NOMO-1 treated with DMSO at 0.1 percent for 48 hours (cell line): ENCODE data around the gene BAX.
A peak's percentile ranks its signal among the peaks of the same experiment; 100 is the strongest.
"Not testable (repeated sequence)": the region's sequence is repeated elsewhere in the genome, so short reads cannot be mapped to it uniquely, and the experiment has no call there.

Experiments used
- DNase-seq: peaks from one replicate; lab custom pipeline; 2025; ENCODE audit not compliant: unreplicated experiment; lab: John Stamatoyannopoulos, UW

BAX gene

DNA sequence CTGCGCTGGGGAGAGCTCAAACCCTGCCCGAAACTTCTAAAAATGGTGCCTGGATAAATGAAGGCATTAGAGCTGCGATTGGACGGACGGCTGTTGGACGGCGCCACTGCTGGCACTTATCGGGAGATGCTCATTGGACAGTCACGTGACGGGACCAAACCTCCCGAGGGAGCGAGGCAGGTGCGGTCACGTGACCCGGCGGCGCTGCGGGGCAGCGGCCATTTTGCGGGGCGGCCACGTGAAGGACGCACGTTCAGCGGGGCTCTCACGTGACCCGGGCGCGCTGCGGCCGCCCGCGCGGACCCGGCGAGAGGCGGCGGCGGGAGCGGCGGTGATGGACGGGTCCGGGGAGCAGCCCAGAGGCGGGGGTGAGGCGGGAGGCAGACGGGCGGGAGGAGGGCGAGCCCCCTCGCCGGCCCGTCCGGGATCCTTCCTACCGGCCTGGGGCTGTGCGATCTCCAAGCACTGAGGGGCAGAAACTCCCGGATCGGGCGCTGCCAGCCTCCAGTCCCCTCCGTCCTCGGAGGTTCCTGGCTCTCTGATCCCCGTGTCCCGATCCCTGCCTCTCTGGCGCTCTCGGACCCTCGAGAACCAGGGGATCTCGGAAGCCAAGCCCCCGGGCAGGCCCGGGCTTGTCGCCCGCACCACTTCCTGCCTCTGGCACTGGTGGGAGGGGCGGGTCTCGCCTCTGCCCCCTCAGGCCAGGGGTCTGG lies at the start of gene BAX:
BAX (plus strand) TSS at position 281 of the 713 bp plus-strand sequence; CDS start at position 335, 54 bp downstream.
- peak; percentile 93 for DNase-seq

DNA sequence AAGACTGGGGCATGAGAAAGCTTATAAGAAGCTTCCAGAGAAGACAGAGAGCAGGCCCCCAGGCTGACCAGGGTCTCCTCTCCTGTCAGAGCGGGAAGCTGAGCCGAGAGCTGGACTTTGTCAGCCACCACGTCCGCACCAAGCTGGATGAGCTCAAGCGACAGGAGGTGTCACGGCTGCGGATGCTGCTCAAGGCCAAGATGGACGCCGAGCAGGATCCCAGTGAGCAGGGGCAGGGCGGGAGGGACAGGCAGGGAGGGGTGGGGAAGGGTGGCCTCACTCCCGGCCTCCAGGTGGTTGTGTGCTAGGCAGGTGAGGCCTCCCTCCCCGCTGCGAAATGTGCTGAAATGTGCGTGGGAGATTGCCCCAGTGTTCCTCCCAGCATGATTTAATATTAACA lies 49.0 kb upstream of the BAX start:
- DNase-seq = no peak

DNA sequence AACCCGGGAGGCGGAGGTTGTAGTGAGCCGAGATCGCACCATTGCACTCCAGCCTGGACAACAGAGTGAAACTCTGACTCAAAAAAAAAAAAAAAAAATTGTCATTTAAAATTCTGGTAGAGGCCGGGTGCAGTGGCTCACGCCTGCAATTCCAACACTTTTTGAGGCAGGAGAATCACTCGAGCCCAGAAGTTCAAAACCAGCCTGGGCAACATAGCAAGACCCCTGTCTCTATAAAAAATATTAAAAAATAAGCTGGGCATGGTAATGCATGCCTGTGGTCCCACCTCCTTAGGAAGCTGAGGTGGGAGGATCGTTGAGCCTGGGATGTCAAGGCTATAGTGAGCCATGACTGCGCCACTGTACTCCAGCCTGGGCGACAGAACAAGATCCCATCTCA lies 48.4 kb upstream of the BAX start:
- DNase-seq = no peak

DNA sequence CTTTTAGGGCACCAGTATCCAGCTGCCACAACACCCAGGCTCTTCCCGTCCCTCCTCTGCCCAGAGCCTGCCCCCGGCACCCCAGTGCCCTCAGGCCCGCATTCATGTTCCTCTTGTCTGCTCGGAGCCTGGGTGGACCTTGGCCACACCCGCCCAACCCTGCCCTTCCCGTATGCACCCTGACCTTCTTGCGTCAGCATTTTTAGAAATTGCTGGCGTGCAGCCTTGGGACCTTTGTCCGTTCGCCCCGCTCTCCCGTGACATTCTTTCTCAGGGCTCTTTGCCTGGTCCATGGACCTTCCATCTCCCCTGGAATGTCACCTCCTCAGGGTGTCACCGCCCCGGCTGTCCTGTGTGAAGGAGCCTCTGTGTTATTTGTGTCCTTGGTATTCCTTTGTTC lies 47.0 kb upstream of the BAX start:
- no peak for DNase-seq

DNA sequence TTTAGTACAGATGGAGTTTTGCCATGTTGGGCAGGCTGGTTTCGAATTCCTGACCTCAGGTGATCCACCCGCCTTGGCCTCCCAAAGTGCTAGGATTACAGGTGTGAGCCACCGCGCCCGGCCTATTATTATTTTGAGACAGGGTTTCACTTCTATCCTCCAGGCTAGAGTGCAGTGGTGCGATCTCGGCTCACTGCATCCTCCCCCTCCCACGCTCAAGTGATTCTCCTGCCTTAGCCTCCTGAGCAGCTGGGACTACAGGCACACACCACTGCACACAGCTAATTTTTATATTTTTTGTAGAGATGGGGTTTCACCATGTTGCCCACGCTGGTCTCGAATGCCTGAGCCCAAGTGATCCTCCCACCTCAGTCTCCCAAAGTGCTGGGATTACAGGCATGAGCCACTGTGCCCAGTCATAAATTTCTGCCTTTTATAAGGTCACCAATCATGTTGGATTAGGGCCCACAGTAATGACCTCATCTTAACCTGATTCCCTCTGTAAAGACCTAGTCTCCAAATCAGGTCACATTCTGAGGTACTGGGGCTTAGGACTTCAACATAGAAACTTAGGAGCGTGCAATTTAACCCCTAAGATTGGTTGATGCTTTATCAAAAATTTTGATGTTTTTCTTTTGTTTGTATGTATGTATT lies 45.1 kb upstream of the BAX start:
- not testable (repeated sequence) for DNase-seq

DNA sequence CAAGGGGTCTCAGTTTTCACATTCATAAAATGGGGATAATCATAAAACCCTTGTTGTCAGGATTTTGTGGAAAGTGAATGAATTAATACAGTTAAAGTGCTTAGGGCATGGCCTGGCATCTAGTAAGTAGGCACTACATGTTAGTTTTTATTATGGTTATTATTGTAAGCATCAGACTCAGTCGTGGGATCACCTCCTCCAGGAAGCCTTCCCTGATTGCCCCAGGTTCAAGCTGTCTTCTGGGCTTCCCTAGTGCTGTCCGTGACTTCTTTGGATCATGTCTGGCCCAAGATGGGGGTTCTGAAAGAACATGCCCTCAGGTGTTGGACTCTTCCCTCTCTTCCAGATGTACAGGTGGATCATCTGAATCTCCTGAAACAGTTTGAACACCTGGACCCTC lies 43.9 kb upstream of the BAX start:
- DNase-seq = no peak

DNA sequence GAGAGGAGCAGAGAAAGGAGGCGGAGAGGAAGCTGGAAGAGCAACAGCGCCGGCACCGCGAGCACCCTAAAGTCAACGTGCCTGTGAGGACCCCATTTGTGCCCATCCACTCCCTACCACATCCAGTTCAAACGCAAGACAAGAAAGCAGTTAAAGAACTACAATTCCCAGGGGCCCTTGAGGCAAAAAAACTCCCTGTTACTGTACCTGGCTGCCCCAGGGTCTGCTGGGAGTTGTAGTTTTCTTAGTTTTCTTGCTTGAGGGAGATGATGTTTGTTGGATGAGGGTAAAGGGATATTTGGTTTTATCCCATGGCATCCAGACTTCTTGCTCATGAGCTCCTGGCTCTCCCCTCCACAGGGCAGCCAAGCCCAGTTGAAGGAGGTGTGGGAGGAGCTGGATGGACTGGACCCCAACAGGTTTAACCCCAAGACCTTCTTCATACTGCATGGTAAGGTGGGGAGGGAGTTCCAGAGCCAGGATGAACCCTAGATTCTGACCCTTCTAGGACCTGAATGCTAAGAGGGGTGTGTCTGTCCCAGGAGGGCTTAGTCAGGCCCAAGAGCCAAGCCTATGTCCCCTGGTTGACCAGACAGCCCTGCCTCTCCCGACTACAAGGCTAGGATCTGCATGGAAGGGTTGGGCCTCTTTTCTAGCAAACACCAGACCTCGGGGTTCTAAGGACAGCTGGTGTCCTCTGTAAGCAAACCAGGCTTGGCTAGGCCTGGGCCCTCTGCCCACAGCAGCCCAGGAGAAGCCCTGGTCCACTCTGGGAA lies 41.4 kb upstream of the BAX start:
- DNase-seq = no peak

DNA sequence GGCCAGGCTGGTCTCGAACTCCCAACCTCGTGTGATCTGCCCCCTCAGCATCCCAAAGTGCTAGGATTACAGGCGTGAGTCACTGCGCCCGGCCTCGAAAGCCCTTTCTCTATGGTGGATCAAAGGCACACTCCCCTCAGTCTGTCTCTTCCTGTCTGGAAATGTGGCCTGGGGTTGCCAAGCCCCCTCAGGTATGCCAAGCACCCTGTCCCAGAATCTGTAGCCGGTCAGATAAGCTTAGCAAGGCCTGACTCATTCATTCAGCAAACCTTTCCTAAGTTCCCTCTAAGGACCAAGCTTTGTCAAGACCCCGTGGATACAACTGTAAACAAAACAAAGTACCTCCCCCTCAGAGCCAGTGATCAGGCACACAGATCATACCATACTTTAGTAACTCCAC lies 40.5 kb upstream of the BAX start:
- DNase-seq = no peak

DNA sequence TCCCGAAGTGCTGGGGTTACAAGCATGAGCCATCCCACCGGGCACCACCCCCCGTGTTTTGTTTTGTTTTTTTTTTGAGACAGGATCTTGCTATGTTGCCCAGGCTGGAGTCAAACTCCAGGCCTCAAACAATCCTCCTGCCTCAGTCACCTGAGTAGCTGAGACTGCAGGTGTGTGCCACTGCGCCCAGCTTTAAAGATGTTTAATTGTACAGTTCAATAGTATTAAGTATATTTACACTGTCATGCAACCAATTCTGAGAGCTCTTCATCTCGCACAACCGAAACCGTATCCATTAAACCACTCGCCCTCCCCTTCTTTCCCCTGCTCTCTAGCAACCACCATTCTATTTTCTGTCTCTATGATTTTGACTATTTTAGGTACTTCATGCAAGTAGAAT lies 38.9 kb upstream of the BAX start:
- no peak for DNase-seq

DNA sequence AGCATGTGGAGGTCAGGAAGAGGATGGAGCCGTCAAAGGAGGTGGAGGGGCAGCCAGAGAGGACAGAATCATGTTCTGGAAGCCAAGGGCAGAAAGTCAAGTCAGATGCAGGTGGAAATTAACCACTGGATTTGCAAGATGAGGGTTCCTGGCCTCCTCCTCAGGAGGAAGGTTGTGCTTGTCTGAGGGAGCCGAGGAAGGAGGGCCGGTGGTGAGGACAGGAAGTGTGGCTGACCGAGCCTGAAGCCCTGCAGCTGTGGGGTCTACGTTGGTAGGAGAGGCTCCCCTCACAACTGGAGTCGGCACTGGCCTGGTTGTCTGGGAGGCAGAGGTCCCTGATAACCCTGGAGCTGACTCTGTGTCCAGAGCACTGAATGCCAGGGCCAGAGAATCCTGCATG lies 36.6 kb upstream of the BAX start:
- DNase-seq = no peak

DNA sequence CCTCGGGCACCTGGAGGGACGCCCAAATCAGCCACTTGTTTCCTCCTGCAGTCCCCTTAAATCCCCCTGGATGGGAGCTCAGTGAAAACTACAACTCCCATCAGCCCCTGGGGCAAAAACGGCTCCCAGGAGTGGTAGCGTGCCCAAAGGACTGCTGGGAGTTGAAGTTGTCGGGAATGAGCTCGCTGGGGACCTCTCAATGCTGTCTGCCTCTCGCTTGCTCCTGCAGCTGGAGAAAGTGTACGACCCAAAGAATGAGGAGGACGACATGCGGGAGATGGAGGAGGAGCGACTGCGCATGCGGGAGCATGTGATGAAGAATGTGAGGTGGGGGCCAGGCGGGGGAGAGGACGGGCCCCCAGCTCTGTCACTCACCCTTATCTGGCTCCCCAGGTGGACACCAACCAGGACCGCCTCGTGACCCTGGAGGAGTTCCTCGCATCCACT lies 35.9 kb upstream of the BAX start:
- DNase-seq = peak; percentile 1

DNA sequence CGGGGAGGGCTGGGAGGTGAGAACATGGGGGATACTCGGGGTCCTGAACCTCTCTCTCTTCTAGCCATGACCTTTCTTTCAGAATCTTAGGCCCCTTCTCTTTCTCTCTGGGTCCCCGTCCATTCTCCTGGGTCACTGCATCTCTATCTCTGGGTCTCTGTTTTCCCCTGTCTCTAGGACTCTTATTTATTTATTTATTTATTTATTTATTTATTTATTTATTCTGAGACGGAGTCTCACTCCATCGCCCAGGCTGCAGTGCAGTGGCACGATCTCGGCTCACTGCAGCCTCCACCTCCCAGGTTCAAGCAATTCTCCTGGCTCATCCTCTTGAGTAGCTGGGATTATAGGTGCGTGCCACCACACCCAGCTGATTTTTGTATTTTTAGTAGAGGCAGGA lies 35.4 kb upstream of the BAX start:
- not testable (repeated sequence) for DNase-seq

DNA sequence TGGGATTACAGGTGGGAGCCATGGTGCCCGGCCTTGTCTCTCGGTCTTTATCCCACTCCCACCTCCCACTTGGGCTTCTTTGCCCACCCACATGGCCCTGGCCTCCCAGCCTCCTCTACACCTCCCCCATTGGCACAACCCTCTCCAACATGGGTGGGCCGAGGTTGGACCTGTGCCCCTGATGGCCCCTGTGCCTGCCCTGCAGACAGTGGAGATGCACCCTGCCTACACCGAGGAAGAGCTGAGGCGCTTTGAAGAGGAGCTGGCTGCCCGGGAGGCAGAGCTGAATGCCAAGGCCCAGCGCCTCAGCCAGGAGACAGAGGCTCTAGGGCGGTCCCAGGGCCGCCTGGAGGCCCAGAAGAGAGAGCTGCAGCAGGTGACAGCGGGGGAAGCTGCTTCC lies 33.7 kb upstream of the BAX start:
- DNase-seq = no peak

DNA sequence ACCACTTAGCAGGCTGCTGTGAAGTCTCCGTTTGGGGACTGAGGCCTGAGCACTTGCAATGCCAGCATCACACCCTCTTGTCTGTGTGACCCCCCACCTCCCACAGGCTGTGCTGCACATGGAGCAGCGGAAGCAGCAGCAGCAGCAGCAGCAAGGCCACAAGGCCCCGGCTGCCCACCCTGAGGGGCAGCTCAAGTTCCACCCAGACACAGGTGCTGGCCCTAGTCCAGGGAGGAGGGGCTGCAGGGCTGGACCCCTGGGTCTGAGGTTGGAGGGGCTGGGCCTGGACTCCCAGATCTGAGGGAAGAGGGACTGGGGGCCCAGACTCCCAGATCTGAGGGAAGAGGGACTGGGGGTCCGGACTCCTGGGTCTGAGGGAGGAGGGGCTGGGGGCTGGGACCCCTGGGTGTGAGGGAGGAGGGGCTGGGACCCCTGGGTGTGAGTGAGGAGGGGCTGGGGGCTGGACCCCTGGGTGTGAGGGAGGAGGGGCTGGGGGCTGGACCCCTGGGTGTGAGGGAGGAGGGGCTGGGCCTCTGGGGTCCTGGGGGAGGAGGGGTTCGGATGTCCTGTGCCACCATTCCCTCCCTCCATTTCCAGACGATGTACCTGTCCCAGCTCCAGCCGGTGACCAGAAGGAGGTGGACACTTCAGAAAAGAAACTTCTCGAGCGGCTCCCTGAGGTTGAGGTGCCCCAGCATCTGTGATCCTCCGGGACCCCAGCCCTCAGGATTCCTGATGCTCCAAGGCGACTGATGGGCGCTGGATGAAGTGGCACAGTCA lies 32.8 kb upstream of the BAX start:
- DNase-seq = no peak

DNA sequence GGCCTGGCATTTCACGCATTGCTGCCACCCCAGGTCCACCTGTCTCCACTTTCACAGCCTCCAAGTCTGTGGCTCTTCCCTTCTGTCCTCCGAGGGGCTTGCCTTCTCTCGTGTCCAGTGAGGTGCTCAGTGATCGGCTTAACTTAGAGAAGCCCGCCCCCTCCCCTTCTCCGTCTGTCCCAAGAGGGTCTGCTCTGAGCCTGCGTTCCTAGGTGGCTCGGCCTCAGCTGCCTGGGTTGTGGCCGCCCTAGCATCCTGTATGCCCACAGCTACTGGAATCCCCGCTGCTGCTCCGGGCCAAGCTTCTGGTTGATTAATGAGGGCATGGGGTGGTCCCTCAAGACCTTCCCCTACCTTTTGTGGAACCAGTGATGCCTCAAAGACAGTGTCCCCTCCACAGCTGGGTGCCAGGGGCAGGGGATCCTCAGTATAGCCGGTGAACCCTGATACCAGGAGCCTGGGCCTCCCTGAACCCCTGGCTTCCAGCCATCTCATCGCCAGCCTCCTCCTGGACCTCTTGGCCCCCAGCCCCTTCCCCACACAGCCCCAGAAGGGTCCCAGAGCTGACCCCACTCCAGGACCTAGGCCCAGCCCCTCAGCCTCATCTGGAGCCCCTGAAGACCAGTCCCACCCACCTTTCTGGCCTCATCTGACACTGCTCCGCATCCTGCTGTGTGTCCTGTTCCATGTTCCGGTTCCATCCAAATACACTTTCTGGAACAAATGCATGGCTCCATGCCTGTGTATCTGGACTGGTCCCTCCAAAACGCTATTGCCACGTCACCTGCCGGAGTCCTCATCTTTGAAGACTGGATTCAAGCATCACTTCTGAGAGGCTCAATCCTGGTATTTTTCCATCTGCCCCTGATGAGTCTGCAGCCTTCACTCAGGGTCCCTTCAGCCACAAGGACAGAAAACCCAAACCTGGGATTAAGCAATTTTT lies 31.9 kb upstream of the BAX start:
- DNase-seq = no peak

DNA sequence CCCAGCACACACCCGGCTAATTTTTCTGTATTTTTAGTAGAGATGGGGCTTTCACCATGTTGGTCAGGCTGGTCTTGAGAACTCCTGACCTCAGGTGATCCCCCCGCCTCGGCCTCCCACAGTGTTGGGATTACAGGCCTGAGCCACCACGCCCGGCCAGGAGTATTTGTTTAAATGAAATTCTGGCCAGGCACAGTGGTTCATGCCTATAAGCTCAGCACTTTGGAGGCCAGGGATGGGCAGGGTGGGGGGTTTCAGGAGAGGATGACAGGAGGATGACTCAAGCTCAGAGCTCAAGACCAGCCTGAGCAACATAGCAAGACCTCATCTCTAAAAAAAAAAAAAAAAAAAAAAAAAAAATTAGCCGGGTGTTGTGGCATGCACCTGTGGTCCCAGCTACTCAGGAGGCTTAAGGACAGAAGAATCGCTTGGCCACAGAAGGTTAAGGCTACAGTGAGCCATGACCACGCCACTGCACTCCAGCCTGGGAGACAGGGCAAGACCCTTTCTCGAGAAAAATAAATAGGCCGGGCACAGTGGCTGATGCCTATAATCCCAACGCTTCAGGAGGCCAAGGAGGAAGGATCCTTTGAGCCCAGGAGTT lies 29.3 kb upstream of the BAX start:
- DNase-seq = no peak

DNA sequence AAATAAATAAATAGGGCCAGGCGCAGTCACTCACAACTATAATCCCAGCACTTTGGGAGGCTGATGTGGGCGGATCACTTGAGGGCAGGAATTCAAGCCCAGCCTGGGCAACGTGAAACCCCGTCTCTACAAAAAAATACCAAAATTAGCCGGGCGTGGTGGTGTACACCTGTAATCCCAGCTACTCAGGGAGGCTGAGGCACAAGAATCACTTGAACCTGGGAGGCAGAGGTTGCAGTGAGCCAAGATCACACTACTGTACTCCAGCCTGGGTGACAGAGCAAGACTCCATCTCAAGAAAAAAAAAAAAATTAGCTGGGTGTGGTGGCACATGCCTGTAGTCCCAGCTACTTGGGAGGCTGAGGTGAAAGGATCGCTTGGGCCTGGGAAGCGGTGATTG lies 28.8 kb upstream of the BAX start:
- not testable (repeated sequence) for DNase-seq

DNA sequence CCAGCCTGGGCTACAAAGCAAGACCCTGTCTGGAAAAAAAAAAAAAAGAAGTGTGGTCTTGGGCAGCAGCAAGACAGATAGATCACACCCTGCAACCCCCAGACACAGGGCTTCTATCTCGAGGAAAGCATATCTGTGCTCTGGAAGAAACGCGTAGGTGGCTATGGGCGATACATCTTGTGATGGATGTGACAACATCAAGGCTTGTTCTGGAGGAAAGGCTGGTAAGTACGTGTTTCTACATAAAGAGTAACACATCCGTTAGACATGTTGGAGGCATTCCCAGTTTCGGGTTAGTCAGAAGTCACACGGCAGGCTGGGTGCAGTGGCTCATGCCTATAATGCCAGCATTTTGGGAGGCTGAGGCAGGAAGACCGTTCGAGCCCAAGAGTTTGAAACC lies 27.8 kb upstream of the BAX start:
- peak; percentile 4 for DNase-seq

DNA sequence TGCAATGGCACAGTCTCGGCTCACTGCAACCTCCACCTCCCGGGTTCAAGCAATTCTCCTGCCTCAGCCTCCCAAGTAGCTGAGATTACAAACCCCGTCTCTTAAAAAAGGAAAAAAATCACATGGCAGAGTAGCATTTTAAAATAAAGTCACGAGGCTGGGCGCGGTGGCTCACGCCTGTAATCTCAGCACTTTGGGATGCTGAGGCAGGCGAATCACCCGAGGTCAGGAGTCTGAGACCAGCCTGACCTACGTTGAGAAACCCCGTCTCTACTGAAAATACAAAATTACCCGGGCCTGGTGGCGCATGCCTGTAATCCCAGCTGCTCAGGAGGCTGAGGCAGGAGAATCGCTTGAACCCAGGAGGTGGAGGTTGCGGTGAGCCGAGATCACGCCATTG lies 27.0 kb upstream of the BAX start:
- DNase-seq = not testable (repeated sequence)
